Panc1 (cell line): ENCODE measurements around the gene GPR176. TPM values are rescaled to one million over a fixed set of nuclear protein-coding genes. Genes with fewer than 3 reads are reported as not detected.

Experiments used
- ATAC-seq: fragments of 200-7000 bp; cut with Tn5 transposase; 2 replicates; pipeline ENCODE4 v1.9.1; 2020; ENCODE audit warnings: mild to moderate bottlenecking, moderate library complexity
- BruUV-seq: library from RNA; stranded (reverse); fragments of 400-500 nt; replicated peaks from 2 replicates; lab custom pipeline; 2021; lab: Mats Ljungman, UMichigan
- CTCF ChIA-PET: fragments of 300-600 bp; sonication (Branson Sonifier 250); formaldehyde crosslinking; loops from one replicate; lab custom pipeline; 2022; ENCODE audit warnings: antibody characterized with exemption; lab: Charles Lee
- POLR2A ChIA-PET: fragments of 300-600 bp; sonication (Branson Sonifier 250); formaldehyde crosslinking; loops from one replicate; lab custom pipeline; 2022; ENCODE audit warnings: antibody characterized with exemption; lab: Charles Lee
- DNase-seq: peaks from one replicate; pipeline ENCODE4 v3.0.0-alpha.2; 2010; ENCODE audit warnings: low read depth, low spot score
- H3K27ac ChIP-seq: 2 replicates; pipeline ENCODE4 v1.5.1; 2011; ENCODE audit warnings: mild to moderate bottlenecking, low read length, inconsistent platforms
- H3K27me3 ChIP-seq: fragments of 200-500 bp; sonication (Bioruptor generic); 2 replicates; pipeline ENCODE4 v1.6.0; 2014; ENCODE audit warnings: low read length, inconsistent platforms; ENCODE audit not compliant: control insufficient read depth, insufficient read depth
- H3K36me3 ChIP-seq: fragments of 200-500 bp; sonication (Bioruptor generic); 2 replicates; pipeline ENCODE4 v1.5.1; 2014; ENCODE audit warnings: inconsistent platforms, mild to moderate bottlenecking, low read length, moderate library complexity; ENCODE audit not compliant: control insufficient read depth, insufficient read depth
- H3K4me1 ChIP-seq: 2 replicates; pipeline ENCODE4 v1.5.1; 2011; ENCODE audit warnings: inconsistent platforms, mild to moderate bottlenecking, low read length, moderate library complexity; ENCODE audit not compliant: control insufficient read depth, insufficient read depth
- H3K4me3 ChIP-seq, 2 experiments: 2 replicates each; pipeline ENCODE4 v1.5.1; 2011 to 2012; ENCODE audit warnings: low read depth in 2 of 2, low read length in 2 of 2, mild to moderate bottlenecking in 2 of 2, inconsistent platforms in 1 of 2, moderate library complexity in 1 of 2
- H3K9me3 ChIP-seq: fragments of 200-500 bp; sonication (Bioruptor generic); 2 replicates; pipeline ENCODE4 v1.5.1; 2014; ENCODE audit warnings: low read depth, mild to moderate bottlenecking, inconsistent platforms, low read length, moderate library complexity; ENCODE audit not compliant: control insufficient read depth, insufficient read depth
- CTCF ChIP-seq: fragments of 450-650 bp; IDR thresholded peaks from 2 replicates; pipeline ENCODE4 v1.5.1; 2017; ENCODE audit warnings: mild to moderate bottlenecking
- POLR2AphosphoS5 ChIP-seq: IDR thresholded peaks from 2 replicates; pipeline ENCODE4 v1.6.1; 2012; ENCODE audit warnings: mild to moderate bottlenecking, low read depth, low read length, moderate library complexity
- SIN3A ChIP-seq: IDR thresholded peaks from 2 replicates; pipeline ENCODE4 v1.6.1; 2012; ENCODE audit warnings: low read depth, mild to moderate bottlenecking, low read length, moderate library complexity, borderline replicate concordance; ENCODE audit not compliant: insufficient read depth
- TCF7L2 ChIP-seq: IDR thresholded peaks from 2 replicates; pipeline ENCODE4 v1.6.1; 2011; ENCODE audit warnings: mild to moderate bottlenecking, low read depth, low read length, inconsistent platforms
- in situ Hi-C: cut with HindIII; loops from 2 replicates; pipeline ENCODE4 v1.10.0; 2016; ENCODE audit warnings: low sequenced_read_pairs, low pct_unique_long_range_greater_than_20kb
- intact Hi-C: fragments of 100-400 bp; cut with micrococcal nuclease; formaldehyde crosslinking; loops from one replicate; pipeline ENCODE4 v1.10.0; 2022; ENCODE audit not compliant: unreplicated experiment
- total RNA-seq: library from RNA; stranded (reverse); gene quantifications from one replicate; pipeline ENCODE4 v1.2.1, GENCODE V29; 2021; ENCODE audit not compliant: unreplicated experiment
- TF ChIP-seq, protein P1 (sequence below), 2 experiments: IDR thresholded peaks; 2 replicates each; pipeline ENCODE4 v1.6.1; 2011 to 2012; ENCODE audit warnings: low read depth in 2 of 2, control low read depth in 1 of 2, low read length in 1 of 2, mild to moderate bottlenecking in 1 of 2, moderate library complexity in 1 of 2; ENCODE audit not compliant: insufficient read depth in 1 of 2

The GPR176 gene
- total RNA-seq, 1 experiment from 2014 or later = 12.7 TPM

DNA sequence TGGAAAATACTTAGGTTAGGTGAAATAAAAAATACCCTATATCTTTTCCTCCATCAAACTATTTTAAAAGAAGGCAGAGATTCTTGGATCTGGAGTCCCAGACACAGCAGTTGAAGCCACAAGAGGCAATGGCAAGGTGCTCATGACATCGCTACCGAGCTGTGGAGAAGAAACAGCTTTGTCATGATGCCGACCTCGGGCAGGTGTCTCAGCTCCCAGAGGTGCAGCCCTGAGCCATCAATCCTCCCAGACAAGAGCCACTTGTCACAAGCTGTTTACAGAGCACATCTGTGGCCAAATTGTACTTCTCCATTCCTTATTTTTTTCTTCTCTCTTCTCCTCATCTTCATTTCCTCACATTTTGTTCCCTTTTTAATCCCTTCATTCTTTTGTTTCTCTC, 50.8 kb downstream of the GPR176 start:
- CTCF ChIA-PET = no interaction called here
- intact Hi-C loops (no loop called here), in situ Hi-C loops (no loop called here)
- POLR2A ChIA-PET = no interaction called here
- H3K27me3 ChIP-seq = no peaks in the 10 kb centered on the region
- H3K36me3 ChIP-seq = no peaks in the 10 kb centered on the region
- H3K4me3 ChIP-seq = no peak overlapping the region
- no peak overlapping the region for H3K27ac ChIP-seq
- no peak for TF ChIP-seq CTCF
- no peak for TF ChIP-seq POLR2AphosphoS5
- TF ChIP-seq SIN3A = no peak
- TF ChIP-seq TCF7L2 = no peak
- TF ChIP-seq, protein P1, sequence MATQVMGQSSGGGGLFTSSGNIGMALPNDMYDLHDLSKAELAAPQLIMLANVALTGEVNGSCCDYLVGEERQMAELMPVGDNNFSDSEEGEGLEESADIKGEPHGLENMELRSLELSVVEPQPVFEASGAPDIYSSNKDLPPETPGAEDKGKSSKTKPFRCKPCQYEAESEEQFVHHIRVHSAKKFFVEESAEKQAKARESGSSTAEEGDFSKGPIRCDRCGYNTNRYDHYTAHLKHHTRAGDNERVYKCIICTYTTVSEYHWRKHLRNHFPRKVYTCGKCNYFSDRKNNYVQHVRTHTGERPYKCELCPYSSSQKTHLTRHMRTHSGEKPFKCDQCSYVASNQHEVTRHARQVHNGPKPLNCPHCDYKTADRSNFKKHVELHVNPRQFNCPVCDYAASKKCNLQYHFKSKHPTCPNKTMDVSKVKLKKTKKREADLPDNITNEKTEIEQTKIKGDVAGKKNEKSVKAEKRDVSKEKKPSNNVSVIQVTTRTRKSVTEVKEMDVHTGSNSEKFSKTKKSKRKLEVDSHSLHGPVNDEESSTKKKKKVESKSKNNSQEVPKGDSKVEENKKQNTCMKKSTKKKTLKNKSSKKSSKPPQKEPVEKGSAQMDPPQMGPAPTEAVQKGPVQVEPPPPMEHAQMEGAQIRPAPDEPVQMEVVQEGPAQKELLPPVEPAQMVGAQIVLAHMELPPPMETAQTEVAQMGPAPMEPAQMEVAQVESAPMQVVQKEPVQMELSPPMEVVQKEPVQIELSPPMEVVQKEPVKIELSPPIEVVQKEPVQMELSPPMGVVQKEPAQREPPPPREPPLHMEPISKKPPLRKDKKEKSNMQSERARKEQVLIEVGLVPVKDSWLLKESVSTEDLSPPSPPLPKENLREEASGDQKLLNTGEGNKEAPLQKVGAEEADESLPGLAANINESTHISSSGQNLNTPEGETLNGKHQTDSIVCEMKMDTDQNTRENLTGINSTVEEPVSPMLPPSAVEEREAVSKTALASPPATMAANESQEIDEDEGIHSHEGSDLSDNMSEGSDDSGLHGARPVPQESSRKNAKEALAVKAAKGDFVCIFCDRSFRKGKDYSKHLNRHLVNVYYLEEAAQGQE (IDR thresholded peaks at IDR 0.05; ENCODE audit: insufficient read depth in 1 of 2, low read depth in 2 of 2, low read length in 1 of 2) = no peak
- no peaks in the 10 kb centered on the region for H3K9me3 ChIP-seq
- no peaks in the 10 kb centered on the region for H3K4me1 ChIP-seq
- ATAC-seq = no peak
- no peak for DNase-seq
- no TSS peak for BruUV-seq

DNA sequence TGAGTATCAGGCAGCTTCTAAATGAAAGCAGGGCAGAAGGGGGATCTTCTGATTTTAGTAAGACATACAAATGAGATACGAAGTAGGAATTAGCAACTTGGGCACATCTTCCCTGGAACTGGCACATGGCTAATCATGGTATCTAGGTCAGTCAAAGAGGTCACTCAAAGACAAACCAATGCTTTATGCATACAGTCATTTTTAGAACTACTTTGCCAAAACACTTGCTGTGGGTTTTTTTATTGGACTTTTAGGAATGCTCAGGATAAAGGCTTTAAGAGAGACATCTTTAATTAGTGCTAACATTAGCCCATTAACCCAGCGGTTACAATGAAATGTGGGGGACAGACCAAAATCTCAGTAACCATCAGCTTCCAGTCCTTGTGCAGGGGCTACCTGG, 51.7 kb downstream of the GPR176 start:
- DNase-seq = no peak
- TF ChIP-seq TCF7L2 (no peak), CTCF (no peak), POLR2AphosphoS5 (no peak), SIN3A (no peak)
- TF ChIP-seq, protein P1 (IDR thresholded peaks at IDR 0.05; ENCODE audit: insufficient read depth in 1 of 2, low read depth in 2 of 2, low read length in 1 of 2) = no peak
- no peaks in the 10 kb centered on the region for H3K36me3 ChIP-seq
- intact Hi-C loops = no loop called here
- H3K4me1 ChIP-seq = no peaks in the 10 kb centered on the region
- no peak overlapping the region for H3K4me3 ChIP-seq
- H3K27ac ChIP-seq = no peak overlapping the region
- in situ Hi-C loops = no loop called here
- ChIA-PET CTCF (no interaction called here), POLR2A (no interaction called here)
- no peak for ATAC-seq
- H3K27me3 ChIP-seq = no peaks in the 10 kb centered on the region
- no peaks in the 10 kb centered on the region for H3K9me3 ChIP-seq
- BruUV-seq = no TSS peak
